ENCODE data around the gene SNTB2. TPM values are rescaled to one million over a fixed set of nuclear protein-coding genes. Genes with fewer than 3 reads are reported as not detected.

SNTB2 gene
- total and polyA plus RNA-seq, 2 donors (not counting 3 experiments of a cell fraction or from before 2014, with no cell fraction given) = 24.9 to 73.7 TPM

GRCh38 chr16:69293401-69293800 lies 106.4 kb downstream of the SNTB2 start:
- Histone ChIP-seq H3K4me2 (ENCODE audit: insufficient read depth, low read length) (no peak overlapping the region), H3K27me3 (ENCODE audit: control insufficient read depth in 2 of 2, insufficient read depth in 2 of 2, low read length in 2 of 2) (no peaks in the 10 kb centered on the region), H2AFZ (ENCODE audit: low read depth, low read length) (no peak overlapping the region), H3K36me3 (ENCODE audit: control insufficient read depth in 2 of 2, extremely low read depth in 1 of 2, insufficient read depth in 2 of 2, low read length in 2 of 2) (peaks cover 3 to 4% of the 10 kb centered on the region in 2 experiments), H3K9ac (replicated peaks; ENCODE audit: extremely low read depth, insufficient read depth, low read length) (no peak overlapping the region), H3K79me2 (ENCODE audit: control insufficient read depth, insufficient read depth, low read length) (peaks cover 5% of the 10 kb centered on the region), H3K9me1 (replicated peaks; ENCODE audit: control insufficient read depth, extremely low read depth, insufficient read depth, low read length) (no peaks in the 10 kb centered on the region), H3K27ac (ENCODE audit: insufficient read depth, low read depth, low read length) (no peak overlapping the region), H3K4me1 (ENCODE audit: control insufficient read depth, extremely low read depth, insufficient read depth, low read length) (no peaks in the 10 kb centered on the region), H4K20me1 (replicated peaks; ENCODE audit: control insufficient read depth, extremely low read depth, insufficient read depth, low read length) (no peaks in the 10 kb centered on the region), H3K4me3 (replicated peaks in 1 of 3; ENCODE audit: insufficient read depth in 1 of 3, low read depth in 1 of 3, low read length in 3 of 3) (no peak overlapping the region), H3K9me3 (replicated peaks; ENCODE audit: control insufficient read depth, insufficient read depth, low read length) (no peaks in the 10 kb centered on the region)
- DNase-seq (ENCODE audit: low read depth, low spot score) (no peak), FAIRE-seq (no peak)
- POLR2A ChIA-PET = no interaction called here
- TF ChIP-seq EZH2 (IDR thresholded peaks at IDR 0.05; ENCODE audit: borderline replicate concordance, low read depth, low read length, severe bottlenecking) = no peak
- no peak for TF ChIP-seq MAX (IDR thresholded peaks at IDR 0.05; ENCODE audit: insufficient read depth, insufficient read length)
- no TSS peak for BruUV-seq (replicated peaks)
- CTCF ChIA-PET = interaction anchor here (1.0 to 1.1 kb wide), 2 partner anchors 8 to 17 kb away, joined by 3 read pairs; no protein-coding TSS in a partner anchor
- dilution Hi-C loops (cut with MboI; ENCODE audit: extremely low pct_ligation_motif_present, low sequenced_read_pairs) = no loop called here
- intact Hi-C loops (cut with micrococcal nuclease) = loop anchor here (10.0 kb wide), 1 partner anchor 449 kb away; the partner anchor contains the start of gene TANGO6

- Histone ChIP-seq H3K9me1 (replicated peaks; ENCODE audit: control insufficient read depth, extremely low read depth, insufficient read depth, low read length) (no peaks in the 10 kb centered on the region), H3K4me3 (replicated peaks in 1 of 3; ENCODE audit: insufficient read depth in 1 of 3, low read depth in 1 of 3, low read length in 3 of 3) (no peak overlapping the region), H3K27ac (ENCODE audit: insufficient read depth, low read depth, low read length) (no peak overlapping the region), H3K9ac (replicated peaks; ENCODE audit: extremely low read depth, insufficient read depth, low read length) (no peak overlapping the region), H3K4me1 (ENCODE audit: control insufficient read depth, extremely low read depth, insufficient read depth, low read length) (peaks cover 3% of the 10 kb centered on the region), H2AFZ (ENCODE audit: low read depth, low read length) (no peak overlapping the region), H3K4me2 (ENCODE audit: insufficient read depth, low read length) (no peak overlapping the region), H3K79me2 (ENCODE audit: control insufficient read depth, insufficient read depth, low read length) (peaks cover 2% of the 10 kb centered on the region), H3K36me3 (ENCODE audit: control insufficient read depth in 2 of 2, extremely low read depth in 1 of 2, insufficient read depth in 2 of 2, low read length in 2 of 2) (peaks cover 3 to 4% of the 10 kb centered on the region in 2 experiments), H3K9me3 (replicated peaks; ENCODE audit: control insufficient read depth, insufficient read depth, low read length) (no peaks in the 10 kb centered on the region), H4K20me1 (replicated peaks; ENCODE audit: control insufficient read depth, extremely low read depth, insufficient read depth, low read length) (no peaks in the 10 kb centered on the region), H3K27me3 (ENCODE audit: control insufficient read depth in 2 of 2, insufficient read depth in 2 of 2, low read length in 2 of 2) (no peaks in the 10 kb centered on the region)
- dilution Hi-C loops (cut with MboI; ENCODE audit: extremely low pct_ligation_motif_present, low sequenced_read_pairs) = no loop called here
- DNase-seq (ENCODE audit: low read depth, low spot score) (no peak), FAIRE-seq (peak; percentile 28)
- no TSS peak for BruUV-seq (replicated peaks)
- TF ChIP-seq FOS (IDR thresholded peaks at IDR 0.05; ENCODE audit: borderline replicate concordance, insufficient read depth, low read length) = no peak
- TF ChIP-seq, protein P1, sequence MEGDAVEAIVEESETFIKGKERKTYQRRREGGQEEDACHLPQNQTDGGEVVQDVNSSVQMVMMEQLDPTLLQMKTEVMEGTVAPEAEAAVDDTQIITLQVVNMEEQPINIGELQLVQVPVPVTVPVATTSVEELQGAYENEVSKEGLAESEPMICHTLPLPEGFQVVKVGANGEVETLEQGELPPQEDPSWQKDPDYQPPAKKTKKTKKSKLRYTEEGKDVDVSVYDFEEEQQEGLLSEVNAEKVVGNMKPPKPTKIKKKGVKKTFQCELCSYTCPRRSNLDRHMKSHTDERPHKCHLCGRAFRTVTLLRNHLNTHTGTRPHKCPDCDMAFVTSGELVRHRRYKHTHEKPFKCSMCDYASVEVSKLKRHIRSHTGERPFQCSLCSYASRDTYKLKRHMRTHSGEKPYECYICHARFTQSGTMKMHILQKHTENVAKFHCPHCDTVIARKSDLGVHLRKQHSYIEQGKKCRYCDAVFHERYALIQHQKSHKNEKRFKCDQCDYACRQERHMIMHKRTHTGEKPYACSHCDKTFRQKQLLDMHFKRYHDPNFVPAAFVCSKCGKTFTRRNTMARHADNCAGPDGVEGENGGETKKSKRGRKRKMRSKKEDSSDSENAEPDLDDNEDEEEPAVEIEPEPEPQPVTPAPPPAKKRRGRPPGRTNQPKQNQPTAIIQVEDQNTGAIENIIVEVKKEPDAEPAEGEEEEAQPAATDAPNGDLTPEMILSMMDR (IDR thresholded peaks at IDR 0.05; ENCODE audit: extremely low read depth in 1 of 2, insufficient read depth in 1 of 2, low read depth in 1 of 2, low read length in 2 of 2) = no peak
- TF ChIP-seq JUN (IDR thresholded peaks at IDR 0.05; ENCODE audit: borderline replicate concordance, insufficient read depth, insufficient read length, low read depth) = no peak
- no peak for TF ChIP-seq GATA2 (IDR thresholded peaks at IDR 0.05; ENCODE audit: insufficient read depth, insufficient read length, low read depth, low read length)
- no peak for TF ChIP-seq MYC (IDR thresholded peaks at IDR 0.05; ENCODE audit: low read depth, low read length)
- no peak for TF ChIP-seq POLR2A (IDR thresholded peaks at IDR 0.05; ENCODE audit: low read depth, low read length)
- TF ChIP-seq MAX (IDR thresholded peaks at IDR 0.05; ENCODE audit: insufficient read depth, insufficient read length) = no peak
- TF ChIP-seq EZH2 (IDR thresholded peaks at IDR 0.05; ENCODE audit: borderline replicate concordance, low read depth, low read length, severe bottlenecking) = no peak
- no peak for TF ChIP-seq POLR2AphosphoS5 (IDR thresholded peaks at IDR 0.05; ENCODE audit: insufficient read depth, low read depth, low read length)
- intact Hi-C loops (cut with micrococcal nuclease) = loop anchor here (10.0 kb wide), 1 partner anchor 449 kb away; the partner anchor contains the start of gene TANGO6
- ChIA-PET CTCF (no interaction called here), POLR2A (no interaction called here)
Measured at GRCh38 chr16:69294051-69294450, 107.1 kb downstream of the SNTB2 start.

Measured in endothelial cell of umbilical vein (primary cell).